GM18868 (cell line): ENCODE measurements around the gene MYH9.

Experiments used
- ATAC-seq: cut with Tn5 transposase; IDR thresholded peaks from one replicate; pipeline ENCODE4 v1.9.1; 2021; ENCODE audit warnings: mild to moderate bottlenecking, moderate library complexity; ENCODE audit not compliant: unreplicated experiment

MYH9 gene

GRCh38 chr22:36320553-36320952 is 67.2 kb downstream of the MYH9 start:
- no peak for ATAC-seq

- no peak for ATAC-seq
Measured at GRCh38 chr22:36319595-36320497, 67.9 kb downstream of the MYH9 start.

GRCh38 chr22:36318442-36318841 is 69.3 kb downstream of the MYH9 start:
- ATAC-seq, result no peak

GRCh38 chr22:36317658-36318271 is 70.0 kb downstream of the MYH9 start:
- no peak for ATAC-seq

GRCh38 chr22:36316419-36316818 is 71.3 kb downstream of the MYH9 start:
- no peak for ATAC-seq

GRCh38 chr22:36315325-36315724 is 72.4 kb downstream of the MYH9 start:
- ATAC-seq, result no peak

- no peak for ATAC-seq
Measured at GRCh38 chr22:36311386-36312085, 76.2 kb downstream of the MYH9 start.

GRCh38 chr22:36308880-36309279 is 78.9 kb downstream of the MYH9 start:
- no peak for ATAC-seq

GRCh38 chr22:36306227-36306626 is 81.5 kb downstream of the MYH9 start:
- ATAC-seq, result no peak

- no peak for ATAC-seq
Measured at GRCh38 chr22:36305813-36306212, 82.0 kb downstream of the MYH9 start.

- ATAC-seq, result no peak
Measured at GRCh38 chr22:36304429-36304828, 83.3 kb downstream of the MYH9 start.

- no peak for ATAC-seq
Measured at GRCh38 chr22:36303874-36304273, 83.9 kb downstream of the MYH9 start.

- ATAC-seq, result no peak
Measured at GRCh38 chr22:36303115-36303467, 84.7 kb downstream of the MYH9 start.

GRCh38 chr22:36302439-36303114 is 85.2 kb downstream of the MYH9 start:
- no peak for ATAC-seq

GRCh38 chr22:36301851-36302250 is 85.9 kb downstream of the MYH9 start:
- ATAC-seq, result no peak

GRCh38 chr22:36301384-36301828 is 86.4 kb downstream of the MYH9 start:
- ATAC-seq, result no peak

- ATAC-seq, result no peak
Measured at GRCh38 chr22:36300396-36301212, 87.2 kb downstream of the MYH9 start.

- ATAC-seq, result no peak
Measured at GRCh38 chr22:36299911-36300310, 87.9 kb downstream of the MYH9 start.

GRCh38 chr22:36299295-36299694 is 88.5 kb downstream of the MYH9 start:
- no peak for ATAC-seq

- ATAC-seq, result no peak
Measured at GRCh38 chr22:36298601-36299000, 89.2 kb downstream of the MYH9 start.
